Activated CD8-positive, alpha-beta T cell treated with anti-CD3 and anti-CD28 coated beads, Interleukin-2, amount 10 ng/mL, durations not matched to agents 7 days and 5 days (primary cell): ENCODE results near the gene NEK2. TPM values are rescaled to one million over a fixed set of nuclear protein-coding genes. Genes with fewer than 3 reads are reported as not detected.
A peak's percentile ranks its signal among the peaks of the same experiment; 100 is the strongest.

Experiments
- ATAC-seq: fragments of 150-1000 bp; cut with Tn5 transposase; one replicate; pipeline ENCODE4 v1.10.0; 2021; ENCODE audit warnings: moderate library complexity
- CTCF ChIA-PET: fragments of 350-600 bp; sonication (Branson Sonifier 250); formaldehyde crosslinking; loops from one replicate; lab custom pipeline; 2021; ENCODE audit warnings: antibody characterized with exemption; lab: Charles Lee
- POLR2A ChIA-PET: fragments of 350-600 bp; sonication (Branson Sonifier 250); formaldehyde crosslinking; loops from one replicate; lab custom pipeline; 2021; ENCODE audit warnings: antibody characterized with exemption; lab: Charles Lee
- DNase-seq: peaks from one replicate; pipeline ENCODE4 v3.0.0-alpha.2; 2020
- H3K27ac Mint-ChIP-seq: one replicate; pipeline ENCODE4 v1.8.0; 2021; ENCODE audit warnings: mild to moderate bottlenecking, mixed read lengths
- H3K27me3 Mint-ChIP-seq: one replicate; pipeline ENCODE4 v1.8.0; 2021; ENCODE audit warnings: low read depth, mixed read lengths
- H3K36me3 Mint-ChIP-seq: one replicate; pipeline ENCODE4 v1.8.0; 2021; ENCODE audit warnings: low read depth, mixed read lengths
- H3K4me1 Mint-ChIP-seq: one replicate; pipeline ENCODE4 v1.8.0; 2021; ENCODE audit warnings: low read depth, mixed read lengths
- H3K4me3 Mint-ChIP-seq: one replicate; pipeline ENCODE4 v1.8.0; 2021; ENCODE audit warnings: mild to moderate bottlenecking, mixed read lengths
- H3K9me3 Mint-ChIP-seq: one replicate; pipeline ENCODE4 v1.8.0; 2022; ENCODE audit warnings: mixed read lengths; ENCODE audit not compliant: insufficient read depth
- total RNA-seq, 2 experiments: library from RNA; stranded (reverse); gene quantifications; one replicate each; pipeline ENCODE4 v1.2.3, GENCODE V29; 2021

NEK2 gene
- total RNA-seq, 2 experiments from 2014 or later = 52.6 to 54.1 TPM

DNA sequence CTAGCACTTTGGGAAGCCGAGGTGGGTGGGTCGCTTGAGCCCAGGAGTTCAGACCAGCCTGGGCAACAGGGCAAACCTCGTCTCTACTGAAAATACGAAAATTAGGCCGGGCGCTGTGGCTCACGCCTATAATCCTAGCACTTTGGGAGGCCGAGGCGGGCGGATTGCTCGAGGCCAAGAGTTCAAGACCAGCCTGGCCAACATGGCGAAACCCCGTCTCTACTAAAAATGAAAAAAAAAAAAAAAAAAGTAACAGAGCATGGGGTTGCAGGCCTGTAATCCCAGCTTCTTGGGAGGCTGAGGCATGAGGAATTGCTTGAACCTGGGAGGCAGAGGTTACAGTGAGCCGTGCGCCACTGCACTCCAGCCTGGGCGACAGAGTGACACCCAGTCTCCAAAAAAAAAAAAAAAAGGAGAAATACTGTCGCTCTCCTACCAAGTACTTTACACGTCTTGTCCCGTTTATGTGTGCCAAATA, 724 bp upstream of the NEK2 start:
- H3K27ac Mint-ChIP-seq = peak overlapping the region; percentile 87
- CTCF ChIA-PET = interaction anchor here (0.5 to 3.2 kb wide), 7 partner anchors 22 to 781 kb away, joined by 4 to 31 read pairs (median 4); partner anchors contain the start of genes DTL and INTS7
- POLR2A ChIA-PET = interaction anchor here (0.7 to 1.3 kb wide), 4 partner anchors 9 to 929 kb away, joined by 3 to 5 read pairs (median 4); partner anchors contain the start of genes DTL and INTS7

DNA sequence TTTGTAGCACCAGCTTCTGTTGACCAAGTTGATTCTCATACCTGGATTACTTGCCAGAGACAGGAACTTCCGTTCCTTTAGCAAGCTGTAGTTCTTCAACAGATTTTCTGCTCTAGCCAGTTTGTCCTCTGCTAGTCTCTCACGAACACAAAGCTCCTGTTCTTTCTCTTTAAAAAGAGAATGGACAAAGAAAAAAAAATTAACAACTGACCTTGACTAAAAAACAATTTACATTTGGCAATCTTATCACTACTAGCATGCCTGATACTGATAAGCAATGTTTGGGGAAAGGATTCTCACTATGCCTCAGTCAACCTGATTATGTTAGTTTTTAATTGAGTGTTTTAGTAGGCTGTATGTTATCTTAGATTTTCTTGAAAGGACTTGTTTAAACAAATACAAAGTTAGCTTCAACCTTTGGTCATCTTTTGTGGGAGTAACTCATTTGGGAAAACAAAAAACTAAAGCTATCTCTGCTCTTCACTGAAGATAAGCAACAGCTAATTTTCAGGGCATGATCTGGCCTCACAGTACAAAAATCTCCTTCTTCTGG, 8.3 kb downstream of the NEK2 start:
- no peaks in the 10 kb centered on the region for H3K9me3 Mint-ChIP-seq
- H3K27me3 Mint-ChIP-seq = no peaks in the 10 kb centered on the region
- DNase-seq (no peak), ATAC-seq (no peak)
- H3K4me3 Mint-ChIP-seq = no peak overlapping the region
- ChIA-PET CTCF (interaction anchor here (1.1 to 1.3 kb wide), 2 partner anchors 12 to 152 kb away, joined by 3 to 4 read pairs; no protein-coding TSS in a partner anchor), POLR2A (no interaction called here)
- peaks cover 2% of the 10 kb centered on the region for H3K4me1 Mint-ChIP-seq
- peaks cover 70% of the 10 kb centered on the region for H3K36me3 Mint-ChIP-seq
- H3K27ac Mint-ChIP-seq = no peak overlapping the region

More for the DNA sequence above, 724 bp upstream of the NEK2 start:
- ATAC-seq (no peak), DNase-seq (no peak)
- Mint-ChIP-seq H3K4me3 (peak overlapping the region; percentile 97), H3K4me1 (peaks cover 40% of the 10 kb centered on the region), H3K36me3 (peaks cover 30% of the 10 kb centered on the region), H3K27me3 (peaks cover 3% of the 10 kb centered on the region), H3K9me3 (no peaks in the 10 kb centered on the region)

DNA sequence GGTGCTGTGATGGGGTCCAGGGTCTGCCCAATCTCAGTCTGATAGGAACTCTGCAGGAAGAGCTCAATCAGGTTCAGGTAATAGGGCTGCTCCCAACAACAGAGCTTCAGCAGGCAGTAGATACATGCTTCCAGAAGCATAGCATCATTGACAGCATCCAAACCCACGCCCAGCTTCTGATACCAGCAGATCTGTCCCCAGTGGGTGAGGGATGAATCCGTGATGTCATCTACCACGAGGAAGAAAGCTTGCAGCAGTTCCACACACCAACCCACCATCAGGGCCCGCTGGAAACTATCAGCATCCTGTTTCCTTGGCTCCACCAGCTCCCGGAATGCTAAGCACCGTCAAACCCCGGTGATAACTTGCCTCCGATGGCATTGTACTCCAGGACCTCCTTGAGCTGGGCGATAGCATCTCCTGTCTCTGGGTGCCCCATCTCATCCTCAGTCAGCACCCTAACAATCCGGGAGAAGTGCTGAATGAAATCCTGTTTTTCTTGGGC, 14.7 kb downstream of the NEK2 start:
- ATAC-seq = no peak
- ChIA-PET POLR2A (interaction anchor here (0.6 to 1.2 kb wide), 2 partner anchors 374 to 897 kb away, joined by 3 read pairs; partner anchors contain the start of genes DTL and INTS7), CTCF (interaction anchor here (1.4 to 1.7 kb wide), 2 partner anchors 9 to 146 kb away, joined by 4 to 5 read pairs; no protein-coding TSS in a partner anchor)

DNA sequence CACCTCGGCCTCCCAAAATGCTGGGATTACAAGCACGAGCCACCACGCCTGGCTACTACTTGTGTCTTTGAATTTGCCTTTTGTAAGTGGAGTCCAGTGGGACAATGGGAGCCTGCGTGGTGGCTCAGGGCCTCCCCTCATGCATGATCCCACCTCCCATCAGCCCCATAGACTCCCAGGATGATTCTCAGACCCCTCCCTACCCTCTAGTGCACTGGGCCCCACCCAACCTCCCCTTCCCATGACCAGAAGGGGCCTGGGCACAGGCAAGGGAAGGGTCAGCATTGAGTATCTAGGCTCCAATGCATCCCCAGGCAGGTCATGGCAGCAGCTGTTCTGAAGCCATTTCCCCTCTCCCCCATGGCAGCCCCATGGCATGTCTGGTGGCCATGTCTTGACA, 18.7 kb downstream of the NEK2 start:
- Mint-ChIP-seq H3K4me3 (no peak overlapping the region), H3K4me1 (peaks cover 4% of the 10 kb centered on the region), H3K9me3 (no peaks in the 10 kb centered on the region), H3K27ac (no peak overlapping the region), H3K27me3 (peaks cover 5% of the 10 kb centered on the region), H3K36me3 (no peaks in the 10 kb centered on the region)
- ATAC-seq (no peak), DNase-seq (no peak)
- POLR2A ChIA-PET = no interaction called here
- CTCF ChIA-PET = interaction anchor here (1.7 to 4.8 kb wide), 2 partner anchors 14 to 80 kb away, joined by 4 to 17 read pairs; no protein-coding TSS in a partner anchor

More for the DNA sequence above, 14.7 kb downstream of the NEK2 start:
- no peak overlapping the region for H3K4me3 Mint-ChIP-seq
- H3K36me3 Mint-ChIP-seq = peaks cover 22% of the 10 kb centered on the region
- H3K9me3 Mint-ChIP-seq = no peaks in the 10 kb centered on the region
- DNase-seq = no peak
- H3K27ac Mint-ChIP-seq = no peak overlapping the region
- H3K4me1 Mint-ChIP-seq = no peaks in the 10 kb centered on the region
- no peaks in the 10 kb centered on the region for H3K27me3 Mint-ChIP-seq

DNA sequence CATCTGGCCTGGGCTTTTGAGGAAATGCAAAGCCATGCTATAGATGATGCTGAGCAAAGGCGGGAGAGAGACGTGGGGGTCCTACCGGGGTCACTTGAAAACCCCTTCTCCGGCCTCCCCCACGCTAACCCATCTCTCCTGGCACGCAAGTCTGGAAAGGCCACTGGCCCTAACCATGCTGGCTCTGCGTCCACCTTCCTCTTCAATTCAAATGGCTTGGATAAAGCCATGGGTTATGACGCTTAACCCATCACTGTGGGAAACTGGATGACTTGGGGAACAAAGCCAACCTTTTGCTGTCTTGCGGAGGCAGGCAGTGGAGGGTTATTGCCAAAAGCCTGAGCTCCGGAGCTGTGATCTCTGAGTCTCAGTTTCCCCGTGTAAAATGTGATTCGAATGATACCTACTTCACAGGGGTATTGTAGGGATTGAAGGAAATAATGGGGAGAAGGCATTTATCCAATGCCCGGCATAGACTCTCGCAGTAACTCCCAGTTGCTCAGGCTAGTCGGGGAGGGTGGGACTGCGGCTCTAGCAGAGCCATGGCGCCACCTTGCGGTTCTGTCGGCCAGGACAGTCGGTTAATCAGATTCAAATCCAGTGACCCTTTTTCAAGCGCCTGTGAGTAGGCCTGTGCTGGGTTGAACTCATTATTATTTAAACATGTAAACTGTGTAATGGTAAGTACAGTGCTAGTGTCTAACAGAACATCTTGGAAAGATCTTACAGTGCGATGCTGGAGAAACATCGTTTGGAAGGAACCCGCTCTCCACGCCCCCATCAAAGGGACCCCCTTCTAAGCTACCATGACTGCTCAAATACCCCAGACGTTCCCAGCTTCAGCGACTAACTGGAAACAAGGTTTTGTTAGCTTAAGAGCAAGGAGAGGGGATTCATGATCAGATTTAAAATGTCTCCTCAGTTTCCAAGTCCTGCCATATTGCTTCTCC, 20.3 kb downstream of the NEK2 start:
- DNase-seq = peak; percentile 88
- ChIA-PET POLR2A (interaction anchor here (1.3 kb wide), 1 partner anchor 74 kb away, joined by 3 read pairs; no protein-coding TSS in a partner anchor), CTCF (interaction anchor here (0.6 to 4.8 kb wide), 23 partner anchors 10 to 1336 kb away, joined by 3 to 37 read pairs (median 4); partner anchors contain the start of gene SLC30A1)
- no peaks in the 10 kb centered on the region for H3K9me3 Mint-ChIP-seq
- peaks cover 4% of the 10 kb centered on the region for H3K4me1 Mint-ChIP-seq
- peaks cover 12% of the 10 kb centered on the region for H3K27me3 Mint-ChIP-seq
- no peaks in the 10 kb centered on the region for H3K36me3 Mint-ChIP-seq
- H3K27ac Mint-ChIP-seq = no peak overlapping the region
- ATAC-seq = peak; percentile 97
- H3K4me3 Mint-ChIP-seq = no peak overlapping the region

DNA sequence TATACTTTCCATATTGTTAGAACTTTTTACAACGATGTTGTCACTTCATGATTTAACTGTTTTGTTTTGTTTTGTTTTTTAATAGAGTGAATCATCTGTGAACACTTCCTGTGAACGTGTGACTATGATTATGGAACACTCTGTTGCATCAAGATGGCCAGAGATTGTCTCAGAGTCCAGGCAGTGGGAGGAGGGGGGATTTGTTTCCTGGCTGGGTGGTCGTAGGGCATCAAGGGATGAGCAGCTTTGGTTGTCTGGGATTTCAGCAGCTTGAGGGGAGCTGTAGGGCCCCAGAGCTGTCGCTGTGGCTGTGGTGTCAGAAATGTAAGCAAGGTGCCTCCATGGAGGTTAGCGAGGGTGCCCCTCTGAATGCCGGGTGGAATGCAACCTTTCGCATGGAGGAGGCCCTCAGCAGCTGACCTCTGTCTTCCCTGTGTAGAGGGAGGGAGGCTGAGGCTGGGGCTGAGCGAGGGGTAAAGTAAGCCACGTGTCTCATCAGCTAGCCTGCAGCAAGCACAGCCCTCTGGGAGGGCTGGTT, 21.4 kb downstream of the NEK2 start:
- Mint-ChIP-seq H3K4me3 (no peak overlapping the region), H3K27me3 (peaks cover 12% of the 10 kb centered on the region), H3K27ac (no peak overlapping the region), H3K36me3 (no peaks in the 10 kb centered on the region), H3K9me3 (no peaks in the 10 kb centered on the region), H3K4me1 (peaks cover 4% of the 10 kb centered on the region)
- POLR2A ChIA-PET = interaction anchor here (1.3 kb wide), 1 partner anchor 73 kb away, joined by 3 read pairs; no protein-coding TSS in a partner anchor
- CTCF ChIA-PET = interaction anchor here (0.9 to 4.8 kb wide), 11 partner anchors 11 to 330 kb away, joined by 3 to 37 read pairs (median 6); partner anchors contain the start of gene SLC30A1
- no peak for DNase-seq
- ATAC-seq = no peak

DNA sequence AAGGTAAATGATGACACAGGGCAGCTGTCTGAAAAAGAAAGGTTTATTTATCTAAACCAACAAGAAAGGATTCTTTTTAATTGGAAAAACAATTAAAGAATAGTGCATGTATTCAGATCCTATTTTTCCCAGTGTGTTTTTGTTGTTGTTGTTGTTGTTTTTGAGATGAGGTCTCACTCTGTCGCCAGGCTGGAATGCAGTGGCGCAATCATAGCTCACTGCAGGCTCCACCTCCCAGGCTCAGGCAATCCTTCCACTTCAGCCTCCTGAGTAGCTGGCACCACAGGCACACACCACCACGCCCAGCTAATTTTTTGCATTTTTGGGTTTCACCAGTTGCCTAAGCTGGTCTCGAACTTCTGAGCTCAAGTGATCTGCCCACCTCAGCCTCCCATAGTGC, 22.1 kb downstream of the NEK2 start:
- H3K27ac Mint-ChIP-seq = no peak overlapping the region
- no peaks in the 10 kb centered on the region for H3K36me3 Mint-ChIP-seq
- ChIA-PET CTCF (interaction anchor here (1.1 to 4.8 kb wide), 6 partner anchors 47 to 330 kb away, joined by 3 to 37 read pairs (median 10); no protein-coding TSS in a partner anchor), POLR2A (no interaction called here)
- no peaks in the 10 kb centered on the region for H3K9me3 Mint-ChIP-seq
- DNase-seq = no peak
- ATAC-seq = no peak
- no peak overlapping the region for H3K4me3 Mint-ChIP-seq
- peaks cover 12% of the 10 kb centered on the region for H3K27me3 Mint-ChIP-seq
- peaks cover 4% of the 10 kb centered on the region for H3K4me1 Mint-ChIP-seq

DNA sequence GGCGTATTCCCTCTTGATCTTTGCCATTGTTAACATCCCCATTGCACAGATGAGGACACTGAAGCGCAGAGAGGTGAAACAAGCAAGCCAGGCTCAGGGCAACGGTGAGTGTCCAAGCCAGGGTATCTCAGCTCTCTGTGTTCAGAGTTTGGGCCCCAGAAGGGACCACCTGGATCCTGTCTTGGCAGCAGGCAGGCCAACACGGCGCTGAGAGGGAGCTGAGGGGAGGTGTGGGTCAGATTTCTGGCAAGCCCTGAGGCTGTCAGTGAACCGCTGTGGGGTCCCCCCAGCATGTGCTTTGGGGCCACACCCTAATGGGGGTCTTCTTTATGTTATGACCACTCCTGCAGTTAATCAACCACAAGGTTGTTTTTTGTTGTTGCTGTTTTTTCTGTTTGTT, 23.1 kb downstream of the NEK2 start:
- POLR2A ChIA-PET = no interaction called here
- CTCF ChIA-PET = interaction anchor here (1.0 to 4.8 kb wide), 5 partner anchors 9 to 138 kb away, joined by 3 to 37 read pairs (median 4); partner anchors contain the start of gene SLC30A1
- Mint-ChIP-seq H3K4me1 (peaks cover 4% of the 10 kb centered on the region), H3K27me3 (peaks cover 13% of the 10 kb centered on the region), H3K4me3 (no peak overlapping the region), H3K9me3 (no peaks in the 10 kb centered on the region), H3K27ac (no peak overlapping the region), H3K36me3 (no peaks in the 10 kb centered on the region)
- ATAC-seq (no peak), DNase-seq (no peak)

DNA sequence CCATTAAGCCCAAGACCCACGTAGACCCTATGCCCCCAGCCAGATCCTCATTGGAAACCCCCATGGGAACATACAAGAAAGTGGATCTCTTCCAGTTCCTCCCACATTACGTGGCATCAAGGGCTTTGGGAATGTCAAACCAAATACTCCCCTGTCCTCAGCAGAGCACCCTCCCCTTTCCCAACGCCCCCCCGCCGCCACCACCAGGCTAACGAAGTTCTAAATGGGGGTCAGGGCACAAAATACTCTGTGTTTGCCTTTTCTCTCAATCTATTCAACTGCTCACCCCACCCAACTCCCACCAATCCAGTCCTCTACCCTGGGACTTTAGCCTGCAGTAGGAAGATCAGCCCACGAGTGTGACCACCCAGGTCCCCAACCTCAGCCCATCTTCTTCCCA, 24.5 kb downstream of the NEK2 start:
- Mint-ChIP-seq H3K9me3 (no peaks in the 10 kb centered on the region), H3K4me1 (peaks cover 4% of the 10 kb centered on the region), H3K36me3 (no peaks in the 10 kb centered on the region), H3K4me3 (no peak overlapping the region), H3K27me3 (peaks cover 21% of the 10 kb centered on the region), H3K27ac (no peak overlapping the region)
- ATAC-seq = no peak
- ChIA-PET POLR2A (no interaction called here), CTCF (interaction anchor here (0.9 kb wide), 1 partner anchor 72 kb away, joined by 4 read pairs; the partner anchor contains the start of gene SLC30A1)
- DNase-seq = no peak

DNA sequence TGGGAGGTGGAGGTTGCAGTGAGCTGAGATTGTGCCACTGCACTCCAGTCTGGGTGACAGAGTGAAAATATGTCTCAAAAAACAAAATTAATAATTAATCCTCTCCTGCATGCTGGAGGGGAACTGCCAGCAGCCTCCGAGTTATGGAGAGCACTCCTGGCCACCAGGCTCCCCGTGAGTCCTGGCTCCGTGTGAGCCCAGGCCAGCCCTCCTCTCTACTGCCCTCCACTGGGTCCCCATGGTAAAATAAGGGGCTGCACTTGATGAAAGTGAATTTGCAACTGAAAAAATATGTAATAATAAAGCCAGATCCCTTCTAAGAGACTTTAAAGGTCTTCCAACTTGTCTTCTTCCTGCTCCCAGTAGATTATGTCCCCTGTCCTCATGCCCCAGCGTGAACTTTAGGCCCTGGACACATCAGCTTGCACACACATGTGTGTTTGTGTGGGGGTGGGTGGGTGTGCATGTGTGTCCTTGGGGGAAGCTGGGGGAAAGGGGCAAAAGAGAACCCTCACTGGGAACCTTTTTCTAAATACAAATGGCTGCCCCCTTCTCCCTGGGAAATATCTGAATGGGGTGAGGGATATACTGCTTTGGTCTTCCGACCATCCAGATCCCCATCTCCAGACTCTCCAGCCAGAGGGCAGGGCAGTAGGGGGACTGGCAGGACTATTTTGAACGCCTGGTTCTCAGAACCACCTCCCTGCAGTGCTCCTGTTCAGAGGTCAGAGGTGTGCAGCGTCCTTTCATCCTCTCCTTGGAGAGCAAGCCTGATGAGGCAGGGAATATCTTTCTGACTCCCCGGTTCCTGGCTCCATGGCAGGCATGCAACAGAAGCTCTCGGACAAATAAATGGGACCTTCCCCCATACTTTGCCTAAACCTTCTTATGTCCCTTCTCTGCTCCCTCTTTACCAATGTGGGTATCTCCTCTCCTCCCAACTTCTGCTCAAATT, 26.2 kb downstream of the NEK2 start:
- Mint-ChIP-seq H3K36me3 (no peaks in the 10 kb centered on the region), H3K4me1 (no peaks in the 10 kb centered on the region), H3K4me3 (no peak overlapping the region), H3K9me3 (no peaks in the 10 kb centered on the region), H3K27ac (no peak overlapping the region), H3K27me3 (peaks cover 21% of the 10 kb centered on the region)
- peak; percentile 60 for DNase-seq
- ATAC-seq = peak; percentile 76
- POLR2A ChIA-PET = no interaction called here
- CTCF ChIA-PET = interaction anchor here (0.8 to 3.7 kb wide), 4 partner anchors 17 to 173 kb away, joined by 3 to 11 read pairs (median 4); partner anchors contain the start of gene SLC30A1
